HG03135 (cell line): Measurements from ENCODE around the gene ZNF483.
"Not testable (repeated sequence)": the region's sequence is repeated elsewhere in the genome, so short reads cannot be mapped to it uniquely, and the experiment has no call there.

Experiments
- ATAC-seq: cut with Tn5 transposase; IDR thresholded peaks from one replicate; pipeline ENCODE4 v1.9.1; 2021; ENCODE audit warnings: mild to moderate bottlenecking, moderate library complexity; ENCODE audit not compliant: unreplicated experiment

ZNF483 gene

GRCh38 chr9:111525056-111525977 is at the start of gene ZNF483:
ZNF483 (plus strand) TSS chr9:111525179; CDS start chr9:111527396, 2,217 bp downstream.
- ATAC-seq: no peak

DNA sequence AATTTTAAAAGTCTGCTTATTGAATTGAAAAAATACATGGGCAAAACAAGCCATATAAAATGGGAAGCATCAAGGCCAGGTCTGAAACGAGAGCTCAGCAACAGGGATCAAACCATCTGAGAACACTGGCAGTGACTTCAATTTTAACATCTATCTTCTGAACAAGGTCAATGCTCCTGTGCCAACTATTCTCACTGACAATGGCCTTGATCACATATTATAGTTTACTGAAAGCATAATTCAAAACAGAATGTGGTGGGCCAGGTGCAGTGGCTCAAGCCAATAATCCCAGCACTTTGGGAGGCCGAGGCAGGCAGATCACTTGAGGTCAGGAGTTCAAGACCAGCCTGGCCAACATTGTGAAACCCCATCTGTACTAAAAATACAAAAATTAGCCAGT is 49.8 kb upstream of the ZNF483 start:
- ATAC-seq: no peak

- no peak for ATAC-seq
Measured at GRCh38 chr9:111477677-111478076, 47.3 kb upstream of the ZNF483 start.

- no peak for ATAC-seq
Measured at GRCh38 chr9:111481885-111482636, 42.9 kb upstream of the ZNF483 start.

DNA sequence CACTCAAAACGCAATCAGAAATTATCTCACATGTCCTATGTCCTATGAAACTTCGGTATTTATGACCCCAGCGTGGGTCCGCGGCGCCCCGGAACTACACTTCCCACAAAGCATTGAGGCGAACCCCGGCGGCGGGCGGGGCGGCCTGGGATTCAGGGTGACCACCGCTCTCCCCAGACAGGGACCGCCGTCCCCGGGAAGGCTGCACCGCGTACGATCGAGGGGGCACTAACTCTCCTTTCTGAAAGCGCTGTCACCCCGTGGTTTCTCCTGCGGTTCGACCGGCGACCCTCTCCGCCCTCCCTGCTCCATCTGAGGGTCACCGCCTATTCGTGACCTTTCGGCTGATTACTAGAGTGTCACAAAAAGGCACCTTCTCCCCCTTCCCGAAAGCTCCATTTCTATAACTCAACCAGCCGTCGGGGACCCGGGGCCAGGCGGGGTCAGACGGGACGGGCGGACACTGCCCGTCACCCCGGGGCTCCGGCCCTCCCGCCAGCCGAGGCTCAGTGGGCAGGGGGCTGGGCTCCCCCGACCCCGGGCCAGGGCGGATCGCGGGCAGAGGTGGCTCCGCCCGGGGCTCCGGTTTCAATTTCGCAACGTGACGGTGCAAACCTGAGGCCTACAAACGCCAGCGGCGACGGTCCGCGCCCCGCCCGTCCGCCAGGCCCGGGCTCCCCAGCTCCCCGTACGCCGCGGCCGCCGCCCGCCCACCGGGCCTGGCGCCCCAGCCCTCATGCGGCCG is 42.1 kb upstream of the ZNF483 start:
- peak; percentile 70 for ATAC-seq

- ATAC-seq: peak; percentile 32
Measured at GRCh38 chr9:111483439-111483857, 41.5 kb upstream of the ZNF483 start.

- ATAC-seq: peak; percentile 61
Measured at GRCh38 chr9:111483858-111484571, 41.0 kb upstream of the ZNF483 start, which contains the start of gene ECPAS. ECPAS (minus strand) TSS chr9:111484383; CDS start chr9:111472918, 11,465 bp downstream.

DNA sequence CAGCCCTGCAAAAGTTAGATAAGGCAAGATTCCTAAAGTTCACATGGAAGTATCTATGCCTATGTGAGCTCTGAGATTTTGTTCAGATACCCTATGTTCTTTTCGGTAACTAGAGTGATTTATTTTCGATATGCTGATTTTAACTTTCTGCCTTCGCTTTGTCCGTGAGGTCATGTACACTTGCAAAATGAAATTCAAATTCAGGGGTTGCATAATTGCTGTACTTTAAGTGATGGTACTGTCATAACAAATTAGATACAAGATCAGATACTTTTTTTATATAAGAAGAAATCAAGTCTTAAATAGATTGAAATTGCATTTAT is 40.4 kb upstream of the ZNF483 start:
- ATAC-seq: peak; percentile 2

DNA sequence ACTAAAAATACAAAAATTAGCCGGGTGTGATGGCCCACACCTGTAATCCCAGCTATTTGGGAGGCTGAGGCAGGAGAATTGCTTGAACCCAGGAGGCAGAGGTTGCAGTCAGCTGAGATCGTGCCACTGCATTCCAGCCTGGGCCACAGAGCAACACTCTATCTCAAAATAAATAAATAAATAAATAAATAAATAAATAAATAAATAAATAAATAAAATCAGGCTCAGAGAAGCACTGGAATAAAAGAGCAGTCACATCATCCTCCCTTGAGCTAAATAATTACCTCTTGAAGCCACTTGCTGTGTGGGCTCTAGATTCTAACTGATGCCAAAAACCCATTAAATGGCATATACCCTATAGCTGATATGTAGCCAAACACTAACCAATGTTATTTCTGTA is 27.8 kb upstream of the ZNF483 start:
- not testable (repeated sequence) for ATAC-seq

DNA sequence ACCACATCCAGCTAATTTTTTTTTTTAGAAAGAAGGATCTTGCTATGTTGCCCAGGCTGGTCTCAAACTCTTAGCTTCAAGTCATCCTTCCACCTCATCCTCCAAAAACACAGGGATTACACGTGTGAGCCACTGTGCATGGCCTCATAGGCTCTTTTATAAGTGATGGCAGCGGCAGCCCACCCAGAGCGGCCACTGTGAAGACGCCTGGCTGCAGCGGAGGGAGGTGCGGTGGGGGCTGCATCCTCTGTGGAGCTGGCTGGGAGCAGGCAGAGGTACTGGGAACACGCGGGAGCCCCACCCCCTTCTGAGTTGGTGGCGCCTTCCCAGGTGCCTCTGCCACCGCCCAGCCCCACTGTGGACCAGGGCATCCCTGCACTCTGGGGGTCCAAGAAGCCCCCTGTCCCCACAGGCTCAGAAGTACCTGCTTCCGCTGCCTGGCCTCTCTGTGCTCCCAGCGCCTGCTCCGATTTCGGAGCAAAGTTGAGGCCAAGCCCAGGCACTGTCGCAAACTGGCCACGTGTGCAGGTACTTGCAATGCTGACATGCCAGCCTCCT is 23.9 kb upstream of the ZNF483 start:
- ATAC-seq: no peak

DNA sequence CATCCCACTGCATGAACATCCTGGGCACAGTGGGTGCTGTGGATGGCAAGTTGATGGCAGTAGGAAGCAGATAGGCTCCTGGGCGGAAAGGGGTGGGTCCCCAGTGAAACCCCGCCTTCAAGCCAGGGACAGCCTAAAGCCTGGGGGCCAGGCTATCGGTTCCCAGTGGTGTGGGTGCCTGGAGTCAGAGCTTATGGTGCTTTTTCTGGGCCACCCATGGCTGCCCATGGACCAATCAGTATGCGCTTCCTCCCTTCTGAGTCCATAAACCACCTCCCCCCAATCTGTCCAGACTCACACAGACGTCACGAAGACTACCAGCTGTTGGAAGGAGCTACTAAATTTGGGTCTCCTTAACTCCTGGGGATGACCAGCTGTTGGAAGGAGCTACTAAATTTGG is 23.3 kb upstream of the ZNF483 start:
- ATAC-seq: no peak

DNA sequence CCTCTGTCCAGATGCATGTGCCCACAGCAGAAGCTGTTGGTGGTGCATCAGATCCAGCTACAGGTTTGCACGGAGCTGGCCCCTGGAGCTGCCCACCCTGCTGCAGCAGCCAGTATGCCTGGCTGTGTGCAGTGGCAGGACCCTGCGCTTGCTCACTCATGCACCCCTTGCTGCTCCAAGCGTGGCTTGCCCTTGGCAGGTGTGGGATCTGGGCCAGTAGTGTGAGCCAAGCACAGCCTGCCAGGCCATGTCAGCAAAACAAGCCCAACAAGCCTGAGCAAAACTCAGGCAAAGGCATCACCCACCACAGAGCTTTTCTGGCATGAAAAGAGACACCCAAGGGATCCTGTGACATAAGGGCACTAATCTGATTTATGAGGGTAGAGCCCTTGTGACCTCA is 22.5 kb upstream of the ZNF483 start:
- ATAC-seq: no peak

DNA sequence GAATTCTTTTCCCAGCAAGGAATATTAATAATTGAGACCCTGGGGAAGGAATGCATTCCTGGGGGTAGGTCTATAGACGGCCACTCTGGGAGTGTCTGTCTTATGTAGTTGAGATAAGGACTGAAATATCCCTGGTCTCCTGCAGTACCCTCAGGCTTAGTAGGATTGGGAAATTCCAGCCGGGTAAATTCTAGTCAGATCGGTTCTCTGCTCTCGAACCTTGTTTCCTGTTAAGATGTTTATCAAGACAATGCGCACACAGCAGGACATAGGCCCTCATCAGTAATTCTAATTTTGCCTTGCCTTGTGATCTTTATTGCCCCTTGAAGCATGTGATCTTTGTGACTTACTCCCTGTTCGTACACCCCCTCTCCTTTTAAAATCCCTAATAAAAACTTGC is 13.4 kb upstream of the ZNF483 start:
- not testable (repeated sequence) for ATAC-seq

GRCh38 chr9:111514967-111515366 is 10.0 kb upstream of the ZNF483 start:
- ATAC-seq: no peak

DNA sequence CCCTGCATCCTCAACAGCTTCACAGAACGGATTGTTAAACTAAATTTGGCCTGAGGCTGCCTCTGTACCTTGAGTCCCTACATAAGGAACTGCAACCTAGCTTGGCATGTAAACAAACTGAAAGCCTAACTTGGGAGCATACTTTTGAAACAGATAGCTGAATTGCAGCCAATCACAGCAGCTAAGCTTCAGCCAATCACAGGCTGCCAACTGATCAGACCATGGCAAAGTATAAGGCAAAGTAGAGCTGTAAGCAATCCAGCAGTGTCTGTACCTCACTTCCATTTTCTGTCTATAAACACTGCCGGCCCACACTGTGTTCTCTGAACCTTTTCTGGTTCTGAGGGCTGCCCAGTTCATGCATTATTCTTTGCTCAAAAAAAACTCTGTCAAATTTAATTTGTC is 8.9 kb upstream of the ZNF483 start:
- ATAC-seq: no peak

GRCh38 chr9:111524731-111525055 is 286 bp upstream of the ZNF483 start:
- ATAC-seq: no peak

- no peak for ATAC-seq
Measured at GRCh38 chr9:111527347-111527746, 2.4 kb downstream of the ZNF483 start.

DNA sequence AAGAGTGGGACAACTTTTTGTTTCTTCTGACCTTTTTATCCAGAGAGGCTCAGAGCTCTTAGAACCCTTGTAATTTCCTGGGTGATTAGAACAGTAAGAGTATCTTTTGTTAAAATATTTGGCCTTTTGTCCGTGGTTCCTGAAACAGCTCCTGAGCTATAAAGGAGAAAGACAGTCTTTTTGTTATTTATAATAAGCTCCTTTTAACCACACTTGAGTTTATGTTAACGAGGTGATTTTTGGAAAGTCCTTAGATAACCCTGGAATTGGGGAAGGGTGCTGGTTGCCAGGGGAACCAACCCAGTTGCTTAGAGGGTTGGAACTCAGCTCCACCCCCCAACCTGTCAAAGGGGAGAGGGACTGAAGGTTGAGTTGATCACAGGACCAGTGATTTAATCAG is 4.8 kb downstream of the ZNF483 start:
- no peak for ATAC-seq

- no peak for ATAC-seq
Measured at GRCh38 chr9:111531716-111532115, 6.7 kb downstream of the ZNF483 start.

GRCh38 chr9:111533099-111533790 is 8.3 kb downstream of the ZNF483 start:
- no peak for ATAC-seq
